ENCODE measurements around the gene DDX60.
A peak's percentile ranks its signal among the peaks of the same experiment; 100 is the strongest.
"Not testable (repeated sequence)": the region's sequence is repeated elsewhere in the genome, so short reads cannot be mapped to it uniquely, and the experiment has no call there.

The DDX60 gene, protein sequence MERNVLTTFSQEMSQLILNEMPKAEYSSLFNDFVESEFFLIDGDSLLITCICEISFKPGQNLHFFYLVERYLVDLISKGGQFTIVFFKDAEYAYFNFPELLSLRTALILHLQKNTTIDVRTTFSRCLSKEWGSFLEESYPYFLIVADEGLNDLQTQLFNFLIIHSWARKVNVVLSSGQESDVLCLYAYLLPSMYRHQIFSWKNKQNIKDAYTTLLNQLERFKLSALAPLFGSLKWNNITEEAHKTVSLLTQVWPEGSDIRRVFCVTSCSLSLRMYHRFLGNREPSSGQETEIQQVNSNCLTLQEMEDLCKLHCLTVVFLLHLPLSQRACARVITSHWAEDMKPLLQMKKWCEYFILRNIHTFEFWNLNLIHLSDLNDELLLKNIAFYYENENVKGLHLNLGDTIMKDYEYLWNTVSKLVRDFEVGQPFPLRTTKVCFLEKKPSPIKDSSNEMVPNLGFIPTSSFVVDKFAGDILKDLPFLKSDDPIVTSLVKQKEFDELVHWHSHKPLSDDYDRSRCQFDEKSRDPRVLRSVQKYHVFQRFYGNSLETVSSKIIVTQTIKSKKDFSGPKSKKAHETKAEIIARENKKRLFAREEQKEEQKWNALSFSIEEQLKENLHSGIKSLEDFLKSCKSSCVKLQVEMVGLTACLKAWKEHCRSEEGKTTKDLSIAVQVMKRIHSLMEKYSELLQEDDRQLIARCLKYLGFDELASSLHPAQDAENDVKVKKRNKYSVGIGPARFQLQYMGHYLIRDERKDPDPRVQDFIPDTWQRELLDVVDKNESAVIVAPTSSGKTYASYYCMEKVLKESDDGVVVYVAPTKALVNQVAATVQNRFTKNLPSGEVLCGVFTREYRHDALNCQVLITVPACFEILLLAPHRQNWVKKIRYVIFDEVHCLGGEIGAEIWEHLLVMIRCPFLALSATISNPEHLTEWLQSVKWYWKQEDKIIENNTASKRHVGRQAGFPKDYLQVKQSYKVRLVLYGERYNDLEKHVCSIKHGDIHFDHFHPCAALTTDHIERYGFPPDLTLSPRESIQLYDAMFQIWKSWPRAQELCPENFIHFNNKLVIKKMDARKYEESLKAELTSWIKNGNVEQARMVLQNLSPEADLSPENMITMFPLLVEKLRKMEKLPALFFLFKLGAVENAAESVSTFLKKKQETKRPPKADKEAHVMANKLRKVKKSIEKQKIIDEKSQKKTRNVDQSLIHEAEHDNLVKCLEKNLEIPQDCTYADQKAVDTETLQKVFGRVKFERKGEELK (N-terminal part only)

DNA sequence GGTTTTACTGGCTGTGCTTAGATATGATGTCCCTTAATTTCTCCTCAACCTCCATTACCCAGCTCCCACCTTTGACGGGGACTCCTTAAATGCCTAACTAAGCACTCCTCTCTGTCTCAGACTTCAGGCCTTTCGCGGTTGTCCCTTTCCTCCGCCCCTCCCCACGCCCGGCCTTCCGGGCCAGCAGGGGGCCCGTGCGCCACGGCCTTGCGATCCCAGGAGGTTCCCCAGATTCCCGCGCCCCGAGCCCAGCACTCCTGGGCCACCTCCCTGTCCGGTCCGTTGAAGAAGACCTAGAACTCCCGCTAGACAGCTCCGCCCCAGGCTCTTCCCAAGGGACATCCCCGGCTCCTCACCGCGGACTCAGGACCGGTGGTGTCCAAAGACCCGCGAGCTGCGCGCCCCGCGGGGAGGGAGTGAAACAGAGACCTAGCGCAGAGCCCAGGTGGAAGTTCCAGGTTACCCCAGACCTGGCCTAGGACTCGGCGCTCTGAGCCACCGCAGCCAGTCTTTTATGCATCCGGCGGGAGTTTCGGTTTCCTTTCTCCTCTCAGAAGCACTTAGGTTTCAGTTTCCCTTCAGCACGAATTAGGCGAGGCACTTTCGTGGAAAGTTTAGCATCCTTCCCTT is at the start of gene DDX60:
Gene DDX60 (minus strand): TSS at position 487 of the 630 bp plus-strand sequence. CDS start 7,493 bp downstream, outside the sequence.
- peak; percentile 59 for DNase-seq

GRCh38 chr4:168367065-168367464 is 48.5 kb upstream of the DDX60 start:
- no peak for DNase-seq

DNA sequence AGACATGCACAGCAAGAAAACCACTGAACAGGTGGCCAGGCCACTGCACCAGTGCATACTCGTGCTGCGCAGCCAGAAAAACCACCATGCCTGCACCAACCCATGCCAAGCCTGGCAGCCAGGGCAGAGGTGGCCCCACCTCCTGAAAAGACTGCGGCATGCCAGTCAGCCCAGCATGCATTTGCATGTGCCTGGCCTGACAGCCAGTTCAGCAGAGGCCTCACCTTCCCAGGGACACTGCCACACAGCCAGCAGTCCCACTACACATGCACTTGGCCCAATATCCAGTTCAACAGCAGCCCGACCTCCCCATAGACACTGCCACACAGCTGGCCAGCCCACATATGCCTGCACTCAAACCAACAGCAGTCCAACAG is 43.5 kb upstream of the DDX60 start:
- no peak for DNase-seq

DNA sequence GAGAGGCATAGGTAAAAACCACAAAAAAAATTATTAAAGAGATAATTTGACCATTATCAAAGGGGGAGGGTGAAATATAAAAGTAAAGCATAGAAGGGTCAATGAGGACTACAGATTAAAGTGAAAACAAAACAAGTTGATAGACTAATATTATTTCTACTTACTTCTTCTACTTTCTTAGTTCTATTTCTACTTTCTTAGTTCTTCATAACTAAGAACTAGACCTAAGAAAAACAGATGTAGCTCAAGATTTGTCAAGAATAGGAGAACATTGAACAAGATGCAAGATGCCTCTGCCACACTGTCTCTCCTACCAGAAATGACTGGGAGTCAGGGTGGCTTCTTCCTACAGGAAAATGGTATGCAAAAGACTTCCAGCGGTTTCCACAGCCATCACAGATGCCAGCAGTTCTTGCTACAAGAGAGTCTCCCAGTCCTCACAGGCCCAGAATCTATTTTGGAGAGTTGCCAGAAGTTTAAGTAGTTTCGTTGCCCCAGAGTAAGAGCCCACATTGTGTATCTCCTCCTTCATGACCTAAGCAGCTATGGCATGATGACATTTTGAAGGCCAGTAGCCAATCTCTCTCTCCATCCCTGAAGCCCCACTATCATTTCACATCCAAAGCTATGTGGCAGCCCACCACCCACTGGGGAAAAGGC is 42.9 kb upstream of the DDX60 start:
- DNase-seq = no peak

DNA sequence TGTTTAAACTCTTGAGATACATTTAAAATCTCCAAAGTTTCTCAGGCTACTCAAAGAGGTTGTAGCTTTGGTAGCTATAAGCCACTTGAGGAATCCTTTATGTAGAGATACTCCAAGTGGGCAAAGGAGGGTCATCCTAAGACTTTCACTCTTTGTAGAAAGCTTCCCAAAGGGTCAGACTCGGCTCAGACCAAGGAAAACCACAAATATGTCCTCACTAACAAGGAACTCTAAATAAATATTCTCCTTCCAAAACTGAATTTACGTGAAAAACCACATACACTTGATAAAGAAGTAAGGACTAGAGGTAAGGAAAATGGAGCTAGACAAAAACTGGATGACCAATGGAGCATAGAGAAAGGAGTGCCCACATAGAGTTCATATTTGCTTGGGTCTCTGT is 41.7 kb upstream of the DDX60 start:
- DNase-seq = no peak

- no peak for DNase-seq
Measured at GRCh38 chr4:168357941-168358340, 39.4 kb upstream of the DDX60 start.

DNA sequence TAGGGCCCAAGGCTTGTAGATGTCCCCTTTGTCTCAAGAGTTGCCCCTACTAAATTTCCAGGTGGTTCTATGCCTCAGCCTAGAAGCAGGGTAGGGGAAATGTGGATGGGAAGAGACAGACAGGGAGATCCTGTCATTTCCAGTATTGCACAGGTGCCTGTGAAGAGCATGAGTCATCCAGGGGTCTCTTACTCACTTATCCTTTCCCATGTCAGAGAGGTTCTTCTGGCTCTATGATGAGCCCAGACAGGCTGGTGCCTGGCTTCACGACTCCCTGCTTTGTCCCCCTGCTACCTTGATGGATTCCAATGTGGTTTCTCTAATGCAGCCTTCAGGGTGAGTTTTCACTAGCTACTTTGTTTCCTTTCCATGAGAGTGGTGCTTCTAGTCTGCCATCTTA is 35.2 kb upstream of the DDX60 start:
- no peak for DNase-seq

DNA sequence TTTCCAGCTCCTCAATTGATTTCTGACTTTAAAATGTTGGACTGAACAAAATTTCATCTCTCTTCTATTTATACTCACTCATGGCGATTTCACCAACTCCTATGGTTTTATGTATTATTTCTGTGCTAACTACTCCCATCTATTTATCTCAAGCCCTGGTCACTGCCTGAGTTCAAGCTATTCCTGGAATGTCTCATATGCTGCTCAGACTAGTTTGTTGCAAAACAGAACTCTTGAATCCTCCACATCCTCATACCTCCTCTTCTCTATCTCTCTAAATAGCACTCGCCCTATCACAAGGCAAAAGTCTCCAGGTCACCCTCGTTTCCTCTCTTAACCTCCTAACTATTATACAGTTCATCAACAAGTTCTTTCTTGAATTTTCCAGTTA is 19.0 kb upstream of the DDX60 start:
- DNase-seq = no peak

DNA sequence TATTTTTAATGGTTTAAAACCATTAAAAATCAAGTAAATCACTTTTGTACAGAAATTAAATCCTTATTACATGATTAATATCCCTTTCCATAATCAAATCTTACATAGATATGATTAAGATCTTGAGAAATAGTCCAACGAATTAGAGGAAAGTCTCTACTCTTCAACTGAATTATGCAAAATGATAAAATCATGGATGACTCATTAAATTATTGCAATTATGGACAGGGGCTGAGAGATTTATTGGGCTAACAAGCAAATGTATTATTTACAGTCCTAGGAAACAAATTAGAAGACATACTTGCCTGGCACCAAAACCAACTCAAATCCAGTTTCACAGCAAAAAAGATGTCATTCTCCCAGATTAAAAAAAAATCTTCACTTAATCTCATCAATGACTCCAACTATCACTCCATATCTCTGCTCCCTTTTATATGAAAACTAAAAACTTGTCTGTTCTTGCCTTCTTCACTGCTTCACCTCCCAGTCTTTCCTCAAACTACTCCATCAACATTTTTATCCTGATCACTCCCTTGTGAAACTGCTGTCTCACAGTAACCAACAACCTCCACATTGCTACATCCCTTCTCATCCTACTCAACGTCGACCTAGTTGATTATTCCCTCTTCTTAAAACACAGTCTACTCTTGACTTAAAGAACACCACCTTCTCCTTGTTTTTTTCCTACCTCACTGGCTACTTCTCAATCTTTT is 18.4 kb upstream of the DDX60 start:
- DNase-seq = no peak

GRCh38 chr4:168335621-168336020 is 17.1 kb upstream of the DDX60 start:
- DNase-seq = peak; percentile 10

DNA sequence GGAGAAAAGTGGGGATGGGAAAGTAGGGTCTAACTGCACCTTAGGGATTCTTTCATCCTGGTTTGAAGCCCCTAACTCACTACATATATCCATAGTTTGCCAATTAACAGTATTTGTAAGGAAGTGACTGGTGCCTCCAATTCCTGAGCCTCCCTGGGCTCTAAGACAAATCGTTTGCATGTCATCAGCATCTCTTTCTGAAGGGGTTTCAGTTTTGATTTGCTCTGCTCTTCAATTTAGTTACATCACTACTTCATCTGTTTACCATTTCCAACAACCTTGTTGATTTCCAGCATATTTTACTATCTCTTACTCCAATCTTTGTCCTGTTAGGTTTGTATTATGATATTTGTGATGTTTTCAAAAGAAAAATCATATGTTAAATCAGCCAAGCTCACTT is 15.5 kb upstream of the DDX60 start:
- no peak for DNase-seq

GRCh38 chr4:168330575-168330974 is 12.0 kb upstream of the DDX60 start:
- DNase-seq = not testable (repeated sequence)

DNA sequence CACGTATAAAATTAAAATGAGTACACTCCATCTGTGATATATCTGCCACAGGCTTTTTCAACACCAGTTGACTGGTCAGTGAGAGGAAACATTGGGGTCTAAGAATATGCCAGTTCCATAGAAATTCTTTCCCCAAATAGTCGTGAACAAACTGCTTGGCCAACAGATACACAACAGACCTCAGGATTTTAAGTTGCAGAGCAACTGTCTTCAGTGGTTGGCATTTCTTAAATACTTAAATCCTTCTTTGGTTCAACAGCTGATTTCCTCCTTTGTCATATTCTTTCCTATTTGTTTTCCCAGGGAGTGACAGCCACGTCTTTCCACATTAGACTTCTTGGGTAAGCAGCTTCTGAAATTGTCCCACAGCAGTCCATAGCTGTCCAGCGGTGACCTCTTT is 7.0 kb upstream of the DDX60 start:
- no peak for DNase-seq

DNA sequence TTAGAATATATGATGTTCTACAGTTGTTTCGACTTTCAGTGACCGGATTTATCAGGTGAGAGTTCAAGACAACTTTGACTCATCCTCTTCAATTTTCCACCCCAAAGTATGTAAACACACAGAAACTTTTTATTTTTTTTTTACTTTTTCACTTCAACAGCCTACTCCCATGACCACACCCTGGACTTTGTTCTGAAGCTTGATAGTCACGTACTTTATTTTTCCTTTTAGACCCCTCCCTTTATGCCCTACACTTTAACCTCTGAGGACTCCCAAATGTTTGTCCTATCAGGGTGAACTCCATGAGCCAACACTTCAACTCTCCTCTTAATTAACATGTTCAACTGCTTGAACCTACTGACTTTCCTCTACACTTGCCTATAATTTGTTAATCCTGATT is 2.5 kb upstream of the DDX60 start:
- DNase-seq = no peak

GRCh38 chr4:168319486-168320019 is 1.0 kb upstream of the DDX60 start:
- no peak for DNase-seq

- no peak for DNase-seq
Measured at GRCh38 chr4:168317621-168318020, 931 bp downstream of the DDX60 start.

DNA sequence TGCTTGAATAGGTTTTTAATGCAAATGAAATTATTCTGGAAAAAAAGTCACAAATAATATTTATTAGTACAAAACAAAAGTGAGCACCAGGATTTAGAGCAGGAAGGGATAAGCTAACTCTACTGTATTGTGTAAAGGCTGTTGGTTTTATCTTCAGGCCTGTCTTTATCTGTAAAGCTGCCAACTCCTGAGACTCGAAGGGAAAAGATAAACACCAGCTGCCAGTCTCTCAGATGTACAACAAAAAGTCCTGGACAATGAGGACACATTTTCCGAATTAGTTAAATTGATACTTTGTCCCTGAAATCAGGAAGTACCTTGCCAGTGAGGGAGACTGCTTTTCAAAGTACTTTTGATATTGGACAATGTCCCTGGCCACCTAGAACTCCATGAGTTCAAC is 8.8 kb downstream of the DDX60 start:
- peak; percentile 71 for DNase-seq

GRCh38 chr4:168308912-168309311 is 9.6 kb downstream of the DDX60 start:
- DNase-seq = no peak

- no peak for DNase-seq
Measured at GRCh38 chr4:168306476-168306875, 12.1 kb downstream of the DDX60 start.

DNA sequence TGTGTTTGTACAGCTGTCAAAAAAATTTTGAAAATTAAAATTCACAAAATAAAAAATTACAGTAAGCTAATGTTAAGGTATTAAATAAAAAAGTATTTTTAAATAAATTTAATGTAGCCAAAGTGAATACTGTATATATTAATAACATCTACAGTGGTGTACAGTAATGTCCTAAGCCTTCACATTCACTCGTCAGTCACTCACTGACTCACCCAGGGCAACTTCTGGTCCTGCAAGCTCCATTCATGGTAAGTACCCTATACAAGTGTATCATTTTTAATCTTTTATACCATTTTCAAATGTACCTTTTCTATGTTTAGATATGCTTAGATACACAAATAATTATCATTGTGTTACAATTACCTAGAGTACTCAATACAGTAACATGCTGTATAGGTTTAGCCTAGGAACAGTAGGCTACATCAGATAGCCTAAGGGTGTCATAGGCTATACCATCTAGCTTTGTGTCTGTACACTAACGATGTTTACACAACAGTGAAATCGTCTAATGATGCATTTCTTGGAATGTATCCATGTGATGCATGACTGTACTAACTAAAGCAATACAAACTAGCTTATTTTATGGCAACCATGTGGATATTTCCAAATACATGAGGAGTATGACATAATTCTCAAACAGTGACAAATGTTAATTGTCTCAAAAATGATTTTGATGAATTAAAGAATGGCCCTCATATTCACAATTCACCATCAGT is 13.7 kb downstream of the DDX60 start:
- DNase-seq = peak; percentile 35

- not testable (repeated sequence) for DNase-seq
Measured at GRCh38 chr4:168303430-168303829, 15.1 kb downstream of the DDX60 start.
